NK-92 (cell line): Measurements from ENCODE around the gene CHD5.

Experiments used
- DNase-seq: peaks from one replicate; lab custom pipeline; 2025; ENCODE audit not compliant: unreplicated experiment; lab: John Stamatoyannopoulos, UW

CHD5 gene

DNA sequence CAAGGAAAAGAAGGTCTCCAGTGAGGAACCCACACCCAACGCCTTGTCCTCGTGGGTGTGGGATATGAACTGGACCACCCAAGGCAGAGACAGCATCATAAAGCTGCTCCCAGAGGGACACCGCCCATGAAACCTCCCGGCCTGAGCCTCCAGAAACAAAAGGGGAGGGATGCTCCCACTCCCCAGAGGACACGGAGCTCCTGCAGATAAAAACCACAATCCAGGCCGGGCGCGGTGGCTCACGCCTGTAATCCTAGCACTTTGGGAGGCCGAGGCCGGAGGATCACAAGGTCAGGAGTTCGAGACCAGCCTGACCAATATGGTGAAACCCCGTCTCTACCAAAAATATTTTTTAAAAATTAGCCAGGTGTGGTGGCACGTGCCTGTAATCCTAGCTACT lies 66.4 kb downstream of the CHD5 start:
- no peak for DNase-seq

DNA sequence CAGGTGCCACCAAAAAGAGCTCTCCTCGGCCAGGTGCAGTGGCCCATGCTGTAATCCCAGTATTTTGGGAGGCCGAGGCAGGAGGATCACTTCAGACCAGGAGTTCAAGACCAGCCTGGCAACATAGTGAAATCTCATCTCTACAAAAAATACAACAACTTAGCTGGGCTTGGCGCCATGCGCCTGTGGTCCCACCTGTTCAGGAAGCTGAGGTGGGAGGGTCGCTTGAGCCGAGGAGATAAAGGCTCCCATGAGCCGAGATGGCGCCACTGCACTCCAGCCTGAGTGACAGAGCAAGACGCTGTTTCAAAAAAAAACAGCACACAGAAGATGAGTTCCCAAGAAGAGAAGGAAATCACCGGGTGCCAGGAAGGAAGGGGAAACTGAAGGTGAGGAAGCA lies 67.0 kb downstream of the CHD5 start:
- no peak for DNase-seq

GRCh38 chr1:6112690-6113005 lies 67.5 kb downstream of the CHD5 start:
- DNase-seq: no peak

- no peak for DNase-seq
Measured at GRCh38 chr1:6111991-6112689, 68.0 kb downstream of the CHD5 start.

DNA sequence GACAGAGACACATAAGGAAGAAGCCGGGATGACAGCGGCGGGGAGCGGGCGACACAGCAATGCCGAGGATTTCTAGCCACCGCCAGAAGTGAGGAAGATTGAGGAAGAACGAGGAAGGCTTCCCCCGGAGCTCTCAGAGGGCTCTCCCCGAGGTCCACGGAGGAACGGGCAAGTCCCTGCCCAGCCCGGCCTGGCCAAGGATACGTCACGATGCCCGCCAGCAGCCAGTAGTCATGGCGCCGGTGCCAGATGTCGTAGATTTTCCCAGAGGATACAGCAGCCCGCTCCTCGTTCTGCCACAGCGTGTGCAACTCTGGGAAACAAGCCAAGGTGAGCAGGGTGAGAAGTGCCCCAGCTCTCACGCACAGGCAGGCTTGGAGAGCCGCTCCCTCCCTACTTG lies 68.5 kb downstream of the CHD5 start:
- no peak for DNase-seq

GRCh38 chr1:6110326-6110725 lies 69.8 kb downstream of the CHD5 start:
- no peak for DNase-seq

GRCh38 chr1:6109688-6110087 lies 70.4 kb downstream of the CHD5 start:
- DNase-seq: no peak

DNA sequence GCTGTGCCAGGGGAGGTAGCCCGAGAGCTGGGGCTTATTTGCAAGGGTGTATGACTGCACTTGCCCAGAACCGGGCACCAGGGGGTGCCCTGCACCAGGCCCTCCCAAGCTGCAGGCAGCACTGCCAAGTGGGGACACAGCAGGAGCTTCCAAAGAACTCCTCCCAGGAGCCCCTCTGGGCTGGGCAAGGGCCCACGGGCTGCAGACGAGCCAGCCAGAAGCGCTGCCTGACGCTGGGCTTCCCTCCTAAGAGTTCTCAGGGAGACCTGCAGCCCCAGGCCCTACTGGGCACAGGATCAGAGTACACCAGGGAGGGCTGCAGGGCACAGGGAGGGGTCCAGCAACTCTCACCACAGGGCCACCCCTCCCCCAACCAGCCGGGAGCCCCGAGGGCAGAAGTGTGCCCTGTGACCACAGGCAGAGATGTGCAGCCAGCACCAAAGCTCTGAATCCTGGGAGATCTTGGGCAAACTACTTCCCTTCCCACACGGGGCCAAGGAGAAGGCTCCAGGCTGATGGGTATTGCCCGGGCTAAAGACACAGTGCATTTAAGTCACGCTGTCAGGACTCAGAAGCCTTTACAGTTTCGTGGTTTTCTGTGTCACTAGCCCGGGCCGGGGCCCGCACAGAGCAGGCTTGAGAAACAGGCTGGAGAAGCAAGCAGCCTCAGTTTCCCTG lies 71.0 kb downstream of the CHD5 start:
- no peak for DNase-seq

DNA sequence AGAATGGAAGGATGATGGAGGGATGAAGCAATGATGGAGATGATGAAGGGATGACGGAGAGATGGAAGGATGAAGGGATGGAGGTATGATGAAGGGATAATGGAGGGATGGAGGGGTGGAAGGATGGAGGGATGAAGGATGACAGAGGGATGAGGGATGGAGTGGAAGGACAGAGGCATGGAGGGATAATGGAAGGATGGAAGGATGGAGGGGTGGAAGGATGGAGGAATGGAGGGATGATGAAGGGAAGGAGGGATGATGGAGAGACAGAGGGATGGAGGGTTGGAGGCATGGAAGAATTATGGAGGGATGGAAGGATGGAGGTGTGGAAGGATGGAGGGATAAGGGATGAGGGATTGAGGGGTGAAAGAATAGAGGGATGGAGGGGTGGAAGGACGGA lies 71.6 kb downstream of the CHD5 start:
- no peak for DNase-seq

DNA sequence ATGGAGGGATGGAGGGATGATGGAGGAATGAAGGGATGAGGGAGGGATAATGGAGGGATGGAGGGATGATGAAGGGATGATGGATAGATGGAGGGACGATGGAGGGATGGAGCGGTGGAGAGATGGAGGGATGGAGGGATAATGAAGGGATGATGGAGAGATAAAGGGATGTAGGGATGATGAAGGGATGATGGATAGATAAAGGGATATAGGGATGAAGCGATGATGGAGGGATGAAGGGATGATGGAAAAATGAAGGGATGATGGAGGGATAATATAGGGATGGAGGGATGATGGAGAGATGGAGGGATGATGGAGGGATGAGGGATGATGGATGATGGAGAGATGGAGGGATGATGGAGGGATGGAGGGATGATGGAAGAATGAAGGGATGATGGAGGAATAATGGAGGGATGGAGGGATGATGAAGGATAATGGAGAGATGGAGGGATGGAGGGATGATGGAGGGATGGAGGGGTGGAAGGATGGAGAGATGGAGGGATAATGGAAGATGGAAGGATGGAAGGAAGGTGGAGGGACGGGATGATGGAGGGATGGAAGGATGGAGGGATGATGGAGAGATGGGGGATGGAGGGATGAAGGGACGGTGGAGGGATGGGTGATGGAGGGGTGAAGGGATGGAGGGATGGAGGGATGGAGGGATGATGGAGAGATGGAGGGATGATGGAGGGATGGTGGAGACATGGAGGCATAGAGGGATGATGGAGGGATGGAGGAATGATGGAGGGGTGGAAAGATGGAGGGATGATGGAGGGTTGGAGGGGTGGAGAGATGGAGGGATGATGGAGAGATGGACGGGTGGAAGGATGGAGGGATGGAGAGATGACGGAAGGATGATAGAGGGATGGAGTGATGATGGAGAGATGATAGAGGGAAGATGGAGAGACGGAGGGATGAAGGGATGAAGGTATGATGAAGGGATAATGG lies 72.4 kb downstream of the CHD5 start:
- DNase-seq: no peak

GRCh38 chr1:6106977-6107376 lies 73.1 kb downstream of the CHD5 start:
- DNase-seq: no peak

GRCh38 chr1:6106321-6106731 lies 73.8 kb downstream of the CHD5 start:
- DNase-seq: no peak

DNA sequence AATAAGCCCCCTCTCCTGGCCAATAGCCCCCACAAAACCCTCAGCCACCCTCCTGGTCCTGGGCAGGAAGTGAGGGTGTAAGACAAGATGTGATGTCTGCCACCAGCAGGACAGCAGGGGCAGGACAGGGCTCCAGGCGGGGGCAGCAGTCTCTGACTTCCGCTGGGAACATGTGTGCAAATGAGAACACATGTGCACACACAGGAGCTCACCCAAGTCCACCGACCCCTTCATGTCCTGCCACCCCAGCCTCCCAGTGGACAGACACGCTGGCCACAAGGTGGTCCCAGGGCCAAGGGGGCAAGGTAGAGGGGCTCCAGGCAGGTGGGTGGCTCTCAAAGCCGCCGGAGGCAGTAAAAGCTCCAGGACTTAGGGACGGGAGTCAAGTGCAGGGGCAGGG lies 74.4 kb downstream of the CHD5 start:
- no peak for DNase-seq

- DNase-seq: no peak
Measured at GRCh38 chr1:6105218-6105679, 74.9 kb downstream of the CHD5 start.

GRCh38 chr1:6104631-6105030 lies 75.5 kb downstream of the CHD5 start:
- no peak for DNase-seq

DNA sequence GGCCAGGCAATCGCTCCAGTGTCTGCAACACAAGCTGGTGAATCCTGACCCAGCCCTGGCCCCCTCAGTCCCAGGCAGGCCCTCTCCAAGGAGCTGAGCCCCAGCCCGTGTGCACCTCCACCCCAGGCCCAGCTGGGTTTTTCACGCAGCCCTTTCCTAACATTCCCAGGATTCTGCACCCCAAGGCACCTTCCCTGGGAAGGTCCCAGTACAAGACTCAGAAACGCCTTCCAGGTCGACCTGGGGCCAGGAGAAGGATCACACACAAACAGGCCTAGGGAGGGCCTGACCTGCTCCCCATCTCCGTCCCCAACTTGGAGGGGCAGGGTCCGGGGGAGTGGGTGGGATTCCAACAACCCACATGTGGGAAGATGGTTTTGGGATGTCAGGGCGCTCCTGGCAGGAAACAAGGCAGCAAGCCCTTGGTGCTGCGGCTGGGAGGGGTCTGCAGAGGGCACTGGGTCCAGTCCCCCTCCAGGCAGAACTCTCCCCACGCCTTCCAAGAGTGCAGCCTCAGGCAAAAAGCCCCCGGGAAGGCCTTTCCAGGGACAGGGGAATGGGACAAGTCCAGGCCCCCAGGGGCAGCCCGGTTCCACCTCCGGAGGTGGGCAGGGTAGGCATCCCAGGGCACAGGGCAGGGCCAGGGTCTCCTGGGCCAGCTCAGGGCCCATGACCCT lies 76.1 kb downstream of the CHD5 start:
- DNase-seq: no peak

GRCh38 chr1:6103111-6103853 lies 76.8 kb downstream of the CHD5 start:
- no peak for DNase-seq

GRCh38 chr1:6102532-6102845 lies 77.6 kb downstream of the CHD5 start:
- no peak for DNase-seq

- no peak for DNase-seq
Measured at GRCh38 chr1:6101826-6102531, 78.1 kb downstream of the CHD5 start.
